ENCODE measurements around the gene PTPRN2.

Gene PTPRN2

GRCh38 chr7:157886266-157886665, 701.4 kb downstream of the PTPRN2 start:
- DNase-seq (ENCODE audit: insufficient read length, low spot score), result no peak
- no peak for FAIRE-seq
- no peak for TF ChIP-seq CTCF (IDR thresholded peaks at IDR 0.05; ENCODE audit: insufficient read depth, missing control alignments)

- DNase-seq (ENCODE audit: insufficient read length, low spot score), result no peak
- TF ChIP-seq CTCF (IDR thresholded peaks at IDR 0.05; ENCODE audit: insufficient read depth, missing control alignments), result no peak
- no peak for FAIRE-seq
Measured at GRCh38 chr7:157885140-157885539, 702.5 kb downstream of the PTPRN2 start.

- no peak for TF ChIP-seq CTCF (IDR thresholded peaks at IDR 0.05; ENCODE audit: insufficient read depth, missing control alignments)
- DNase-seq (ENCODE audit: insufficient read length, low spot score) (no peak), FAIRE-seq (no peak)
Measured at GRCh38 chr7:157884461-157885062, 703.1 kb downstream of the PTPRN2 start.

DNA sequence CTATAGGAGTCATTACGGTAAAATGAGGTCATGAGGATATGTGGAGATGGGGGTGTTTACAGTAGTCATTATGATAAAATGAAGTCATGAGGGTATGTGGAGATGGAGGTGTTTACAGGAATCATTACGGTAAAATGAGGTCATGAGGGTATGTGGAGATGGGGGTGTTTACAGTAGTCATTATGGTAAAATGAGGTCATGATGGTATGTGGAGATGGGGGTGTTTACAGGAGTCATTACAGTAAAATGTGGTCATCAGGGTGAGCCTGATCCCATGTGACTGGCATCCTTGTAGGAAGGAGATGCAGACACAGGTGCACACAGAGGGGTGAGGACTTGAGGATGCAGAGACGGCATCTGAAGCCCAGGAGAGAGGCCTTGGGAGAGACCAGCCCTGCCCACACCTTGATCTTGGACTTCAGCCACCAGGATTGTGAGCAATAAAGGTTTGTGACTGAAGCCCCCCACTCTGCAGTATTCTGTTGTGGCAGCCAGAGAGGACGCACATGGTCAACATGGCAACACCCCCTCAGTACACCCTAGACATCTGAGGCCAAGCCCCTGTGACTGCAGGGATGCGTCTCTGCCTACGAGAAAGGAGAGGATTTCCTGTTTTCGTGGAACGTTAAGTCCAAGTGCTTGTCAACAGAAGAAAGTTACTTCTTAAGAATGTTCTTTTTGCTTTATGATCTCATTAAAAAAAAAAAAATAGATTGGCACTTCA, 706.4 kb downstream of the PTPRN2 start:
- DNase-seq (ENCODE audit: insufficient read length, low spot score), result no peak
- TF ChIP-seq CTCF (IDR thresholded peaks at IDR 0.05; ENCODE audit: insufficient read depth, missing control alignments), result no peak
- no peak for FAIRE-seq

- FAIRE-seq (no peak), DNase-seq (ENCODE audit: insufficient read length, low spot score) (no peak)
- TF ChIP-seq CTCF (IDR thresholded peaks at IDR 0.05; ENCODE audit: insufficient read depth, missing control alignments), result no peak
Measured at GRCh38 chr7:157879391-157879790, 708.2 kb downstream of the PTPRN2 start.

DNA sequence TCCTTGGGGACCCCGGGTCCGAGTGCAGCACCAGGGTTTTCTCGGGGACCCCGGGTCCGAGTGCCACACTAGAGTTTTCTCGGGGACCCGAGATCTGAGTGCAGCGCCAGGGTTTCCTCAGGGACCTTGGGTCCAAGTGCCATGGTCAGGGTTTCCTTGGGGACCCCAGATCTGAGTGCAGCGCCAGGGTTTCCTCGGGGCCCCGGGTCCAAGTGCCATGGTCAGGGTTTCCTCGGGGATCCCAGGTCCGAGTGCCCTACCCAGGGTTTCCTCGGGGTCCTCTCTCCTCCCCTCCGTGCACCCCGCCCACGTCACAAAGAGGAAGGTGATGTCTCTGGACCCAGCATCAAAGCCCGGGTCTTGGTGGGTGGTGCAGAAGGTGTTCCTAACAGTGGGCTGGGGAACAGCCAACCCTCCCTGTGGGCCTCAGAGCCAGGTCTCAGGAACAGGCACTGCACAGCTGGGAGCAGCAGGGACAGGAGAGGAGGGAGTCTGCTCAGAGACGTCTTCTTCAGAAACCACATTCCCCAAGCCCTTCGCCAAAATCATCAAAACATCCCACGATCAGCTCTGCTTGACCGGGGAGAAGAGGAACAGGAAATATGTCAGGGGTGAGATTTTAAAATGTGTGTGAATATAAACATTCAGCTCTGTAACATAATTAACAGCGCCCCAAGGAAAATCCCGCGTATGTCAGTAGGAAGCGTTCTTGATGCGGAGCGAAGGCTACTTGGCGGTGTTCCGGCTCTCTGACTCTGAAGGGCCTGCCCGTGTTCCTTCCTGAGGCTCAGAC, 710.1 kb downstream of the PTPRN2 start:
- no peak for FAIRE-seq
- TF ChIP-seq CTCF (IDR thresholded peaks at IDR 0.05; ENCODE audit: insufficient read depth, missing control alignments), result no peak
- DNase-seq (ENCODE audit: insufficient read length, low spot score), result no peak
